NCI-H748 (cell line): ENCODE measurements around the gene C4orf33.
"Not testable (repeated sequence)": the region's sequence is repeated elsewhere in the genome, so short reads cannot be mapped to it uniquely, and the experiment has no call there.

ENCODE experiments used
- DNase-seq: peaks from one replicate; lab custom pipeline; 2025; ENCODE audit not compliant: unreplicated experiment; lab: John Stamatoyannopoulos, UW

Gene C4orf33, protein sequence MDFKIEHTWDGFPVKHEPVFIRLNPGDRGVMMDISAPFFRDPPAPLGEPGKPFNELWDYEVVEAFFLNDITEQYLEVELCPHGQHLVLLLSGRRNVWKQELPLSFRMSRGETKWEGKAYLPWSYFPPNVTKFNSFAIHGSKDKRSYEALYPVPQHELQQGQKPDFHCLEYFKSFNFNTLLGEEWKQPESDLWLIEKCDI

DNA sequence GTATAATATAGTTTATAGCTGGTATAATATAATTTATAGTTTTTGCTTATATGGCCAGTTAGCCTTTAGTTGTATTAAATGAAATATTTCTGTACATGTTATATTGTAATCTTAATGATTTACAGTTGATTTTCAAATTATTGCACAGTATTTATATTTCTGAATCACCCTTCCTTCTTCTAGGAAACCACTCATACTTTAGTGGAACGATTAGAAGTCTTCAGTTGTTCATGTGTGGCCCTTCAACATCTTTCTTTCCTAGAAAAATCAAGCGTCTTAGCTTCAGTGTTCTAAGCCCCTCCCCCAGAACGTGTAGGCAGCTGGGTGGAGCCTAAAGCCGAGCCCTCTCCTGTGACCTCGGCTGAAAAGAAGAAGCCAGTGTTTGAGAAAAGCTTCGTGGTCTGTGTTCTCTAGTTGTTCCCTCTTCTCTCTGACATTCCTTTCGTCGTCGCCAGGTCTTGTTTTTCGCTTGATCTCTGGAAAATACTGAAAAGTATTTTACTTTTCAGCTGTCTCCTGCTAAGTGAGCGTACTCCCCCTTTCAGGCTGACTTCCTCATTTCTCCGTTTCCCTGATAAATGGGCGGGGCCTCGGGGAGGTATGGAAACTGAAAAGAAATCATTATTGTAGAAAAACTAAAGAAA lies at the start of gene C4orf33:
Gene C4orf33 (plus strand): TSS at position 342 of the 644 bp plus-strand sequence. CDS start 6,459 bp downstream, outside the sequence.
- DNase-seq = peak; percentile 61

DNA sequence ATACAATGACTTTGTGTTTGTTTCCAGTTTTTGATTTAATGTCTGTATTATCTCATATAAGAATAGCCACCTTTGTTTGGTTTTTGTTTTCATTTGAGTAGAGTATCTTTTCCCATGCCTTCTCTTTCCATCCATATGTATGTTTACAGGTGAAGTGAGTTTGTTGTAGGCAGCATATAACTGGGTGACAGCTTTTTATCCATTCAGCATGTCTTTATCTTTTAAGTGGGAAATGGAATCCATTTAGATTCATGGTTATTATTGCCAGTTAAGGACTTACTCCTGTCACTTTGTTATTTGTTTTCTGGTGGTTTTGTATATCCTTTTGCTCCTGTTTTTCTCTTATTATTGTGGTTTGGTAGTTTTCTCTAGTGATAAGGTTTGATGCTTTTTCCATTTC lies 36.9 kb upstream of the C4orf33 start:
- DNase-seq = no peak

DNA sequence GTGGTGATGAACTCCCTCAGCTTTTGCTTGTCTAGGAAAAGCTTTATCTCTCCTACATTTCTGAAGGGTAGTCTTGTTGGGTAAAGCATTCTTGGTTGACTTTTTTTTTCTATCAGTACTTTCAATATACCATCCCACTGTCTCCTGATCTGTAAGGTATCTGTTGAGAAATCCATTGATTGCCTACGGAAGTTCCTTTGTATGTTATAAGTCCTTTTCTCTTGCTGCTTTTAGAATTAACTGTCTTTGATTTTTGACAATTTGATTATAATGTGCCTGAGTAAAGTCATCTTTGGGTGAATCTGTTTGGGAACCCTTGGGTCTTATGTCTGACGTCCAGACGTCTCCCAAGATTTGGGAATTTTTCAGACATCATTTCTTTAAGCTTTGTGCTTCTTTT lies 33.4 kb upstream of the C4orf33 start:
- DNase-seq = no peak

DNA sequence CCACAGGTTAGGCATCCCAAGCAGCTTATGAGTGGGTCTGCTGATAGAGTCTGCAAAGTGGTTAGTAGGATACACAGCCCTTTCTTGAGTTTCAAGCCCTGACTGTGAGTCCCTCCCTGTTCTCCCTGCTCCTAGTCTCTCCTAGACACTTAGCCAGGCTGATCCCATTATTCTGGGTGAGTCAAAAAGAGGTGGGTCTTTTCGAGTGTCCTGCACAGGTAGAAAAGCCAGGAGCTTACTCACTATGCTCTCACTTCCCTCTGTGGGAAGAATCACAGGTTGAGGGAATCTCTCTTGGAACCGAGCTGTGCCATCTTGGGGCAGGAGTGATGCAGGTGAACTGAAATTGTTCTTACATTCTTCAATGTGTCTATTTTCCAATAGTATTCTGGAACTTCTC lies 32.3 kb upstream of the C4orf33 start:
- no peak for DNase-seq

- DNase-seq = no peak
Measured at GRCh38 chr4:129064717-129065116, 31.2 kb upstream of the C4orf33 start.

- DNase-seq = not testable (repeated sequence)
Measured at GRCh38 chr4:129069537-129069936, 26.4 kb upstream of the C4orf33 start.

GRCh38 chr4:129077326-129077725 lies 18.6 kb upstream of the C4orf33 start:
- no peak for DNase-seq

DNA sequence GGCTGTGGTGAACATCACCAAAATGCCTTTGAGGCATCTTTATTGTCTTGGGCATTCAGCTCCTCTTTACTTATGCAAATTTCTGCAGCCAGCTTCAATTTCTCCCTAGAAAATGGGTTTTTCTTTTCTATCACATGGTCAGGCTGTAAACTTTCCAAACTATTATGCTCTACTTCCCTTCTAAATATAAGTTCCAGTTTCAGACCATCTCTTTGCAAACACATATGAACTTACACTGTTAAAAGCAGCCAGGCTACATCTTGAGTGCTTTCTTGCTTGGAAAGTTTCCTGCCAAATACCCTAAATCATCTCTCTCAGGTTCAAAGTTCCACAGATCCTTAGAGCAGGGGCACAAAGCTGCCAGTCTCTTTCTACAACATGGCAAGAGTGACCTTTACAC lies 15.8 kb upstream of the C4orf33 start:
- DNase-seq = no peak

DNA sequence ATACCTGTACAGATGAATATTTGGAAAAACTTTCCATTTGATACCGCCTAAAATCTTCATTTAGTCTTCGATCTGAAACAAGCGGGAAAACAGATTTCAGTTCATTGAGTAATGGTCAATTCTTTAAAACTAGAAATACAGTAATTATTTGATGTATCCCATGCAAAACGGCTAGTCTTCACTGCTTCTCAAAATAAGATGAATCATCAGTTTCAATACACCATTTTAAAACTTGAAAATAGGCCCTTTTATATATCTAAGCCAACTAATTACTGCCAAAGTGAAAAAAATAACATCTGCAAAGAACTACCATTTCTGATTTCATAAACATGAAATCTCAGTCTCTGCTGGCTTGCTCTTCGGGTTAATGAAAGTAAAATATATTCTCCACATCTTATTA lies 13.7 kb upstream of the C4orf33 start:
- DNase-seq = no peak

DNA sequence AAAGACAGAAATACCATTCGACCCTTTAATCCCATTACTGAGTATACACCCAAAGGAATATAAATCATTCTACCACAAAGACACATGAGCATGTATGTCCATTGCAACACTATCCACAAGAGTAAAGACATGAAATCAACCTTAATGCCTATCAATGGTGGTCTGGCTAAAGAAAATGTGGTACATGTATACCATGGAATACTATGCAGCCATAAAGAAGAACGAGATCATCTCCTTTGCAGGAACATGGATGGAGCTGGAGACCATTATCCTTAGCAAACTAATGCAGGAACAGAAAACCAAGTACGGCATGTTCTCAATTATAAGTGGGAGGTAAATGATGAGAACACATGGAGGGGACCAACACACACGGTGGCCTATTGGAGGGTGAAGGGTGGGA lies 10.5 kb upstream of the C4orf33 start:
- no peak for DNase-seq

GRCh38 chr4:129087516-129087915 lies 8.4 kb upstream of the C4orf33 start:
- no peak for DNase-seq

- DNase-seq = peak; percentile 27
Measured at GRCh38 chr4:129092631-129093190, 3.2 kb upstream of the C4orf33 start.

DNA sequence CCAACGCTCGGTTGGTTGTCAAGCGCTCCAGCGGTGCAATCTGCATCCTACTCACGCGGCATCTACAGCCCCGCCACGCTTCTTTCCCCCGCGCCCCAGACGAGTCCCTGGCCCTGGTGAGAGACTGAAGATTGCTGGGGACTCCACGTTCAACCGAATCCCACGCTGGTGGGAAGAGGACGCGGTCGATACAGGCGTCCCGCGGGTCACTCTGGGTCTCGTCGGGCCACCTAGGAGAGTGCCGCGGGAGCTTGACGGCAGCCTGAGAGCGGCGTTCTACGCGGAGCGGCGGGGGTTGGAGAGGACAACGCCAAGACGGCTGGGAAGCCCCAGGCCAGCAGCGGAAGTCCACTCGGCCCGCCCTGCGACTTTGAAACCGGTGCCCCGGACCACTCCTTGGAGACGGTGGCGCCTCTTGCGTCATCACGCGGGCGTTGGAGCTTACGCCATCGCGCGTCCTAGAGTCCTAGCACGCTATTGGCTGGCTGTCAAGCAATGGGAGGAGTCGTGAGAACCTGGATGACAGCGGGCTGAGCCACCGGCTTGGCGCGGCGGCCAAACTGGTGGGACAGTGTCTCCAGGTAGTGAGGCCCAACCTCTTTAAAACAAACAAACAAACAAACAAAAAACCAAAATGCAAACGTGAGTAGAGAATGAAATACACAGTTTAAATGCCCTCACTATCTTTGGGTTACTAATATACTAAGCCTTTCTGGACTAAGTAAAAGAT lies 2.6 kb upstream of the C4orf33 start, which contains the start of gene SCLT1:
Gene SCLT1 (minus strand): TSS at position 349 of the 730 bp plus-strand sequence. CDS start 436 bp downstream, outside the sequence.
- DNase-seq = peak; percentile 97

GRCh38 chr4:129094347-129094746 lies 1.6 kb upstream of the C4orf33 start:
- DNase-seq = no peak

DNA sequence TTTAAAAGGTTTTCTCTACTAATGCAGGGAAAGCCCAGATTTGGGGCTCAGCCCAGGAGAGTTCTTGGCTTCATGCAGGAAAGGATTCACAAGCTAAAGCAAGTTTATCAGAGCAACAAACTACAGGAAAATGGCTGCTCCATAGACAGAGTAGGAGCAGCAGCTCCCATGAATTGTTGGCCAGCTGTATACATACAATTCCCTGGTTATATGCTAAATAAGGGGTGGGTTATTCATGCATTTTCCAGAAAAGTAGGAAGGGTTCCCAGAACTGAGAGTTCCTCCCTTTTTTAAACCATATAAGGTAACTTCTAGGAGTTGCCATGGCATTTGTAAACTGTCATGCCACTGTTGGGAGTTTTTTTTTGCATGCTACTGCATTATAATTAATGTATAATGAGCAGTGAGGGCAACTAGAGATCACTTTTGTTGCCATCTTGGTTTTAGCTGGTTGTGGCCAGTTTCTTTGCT lies 2.6 kb downstream of the C4orf33 start:
- DNase-seq = no peak

DNA sequence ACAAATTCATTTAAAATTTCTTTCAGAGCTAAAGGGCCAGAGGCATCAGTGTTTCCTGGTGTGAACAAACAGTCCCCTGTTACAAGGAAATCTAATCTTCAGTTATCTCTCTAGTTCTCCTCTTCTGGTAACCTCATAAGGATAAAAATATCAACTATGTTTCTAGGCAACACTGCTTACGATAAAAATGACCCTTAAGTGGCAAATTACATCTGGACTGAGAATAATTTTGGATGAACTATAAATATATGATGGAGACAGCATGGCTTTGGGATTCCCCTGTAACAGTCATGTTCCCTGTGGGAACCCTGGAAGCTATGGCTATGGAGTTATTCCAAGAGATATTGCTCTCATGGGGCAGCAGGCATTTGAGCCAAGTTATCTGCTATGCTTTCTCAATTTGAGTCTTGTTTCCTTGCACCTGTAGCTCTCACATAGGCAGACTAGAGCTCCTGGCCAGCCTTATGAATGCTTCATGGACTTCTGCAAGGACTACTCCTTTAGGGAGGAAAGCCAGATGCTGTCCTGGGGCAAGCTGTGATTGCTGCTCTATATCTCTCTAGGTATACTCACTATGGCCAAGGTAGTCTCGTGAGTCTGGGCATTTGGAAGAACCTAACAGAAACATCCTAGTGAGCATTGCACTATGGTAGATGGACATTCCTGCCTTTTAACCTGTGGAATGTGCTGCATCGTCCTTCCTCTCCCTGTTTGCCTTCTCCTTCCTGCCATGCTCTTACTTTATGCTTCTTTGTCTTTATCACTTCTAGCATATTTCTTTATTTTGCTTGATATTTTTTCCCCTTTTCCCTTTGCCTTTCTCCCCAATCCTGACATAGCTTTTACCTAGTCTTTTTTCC lies 14.2 kb downstream of the C4orf33 start:
- DNase-seq = no peak

DNA sequence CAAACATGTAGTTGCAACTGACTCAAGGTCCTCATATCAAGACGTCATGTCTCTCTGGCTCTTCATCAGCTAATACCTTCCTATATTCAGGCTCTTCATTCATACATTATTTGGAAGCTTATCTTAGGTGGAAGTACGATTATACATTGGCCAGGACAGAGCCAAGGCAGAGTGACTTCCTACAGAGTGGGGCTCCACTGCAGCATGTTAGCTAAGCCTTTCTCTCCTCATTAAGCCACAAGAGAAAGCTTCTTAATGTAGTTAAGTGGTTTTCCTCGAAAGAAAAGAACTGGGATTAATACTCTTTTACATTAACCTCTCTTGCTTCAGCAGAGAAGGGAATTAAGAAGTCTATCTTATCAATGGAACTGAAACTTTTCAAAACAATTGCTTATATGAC lies 15.0 kb downstream of the C4orf33 start:
- DNase-seq = no peak

DNA sequence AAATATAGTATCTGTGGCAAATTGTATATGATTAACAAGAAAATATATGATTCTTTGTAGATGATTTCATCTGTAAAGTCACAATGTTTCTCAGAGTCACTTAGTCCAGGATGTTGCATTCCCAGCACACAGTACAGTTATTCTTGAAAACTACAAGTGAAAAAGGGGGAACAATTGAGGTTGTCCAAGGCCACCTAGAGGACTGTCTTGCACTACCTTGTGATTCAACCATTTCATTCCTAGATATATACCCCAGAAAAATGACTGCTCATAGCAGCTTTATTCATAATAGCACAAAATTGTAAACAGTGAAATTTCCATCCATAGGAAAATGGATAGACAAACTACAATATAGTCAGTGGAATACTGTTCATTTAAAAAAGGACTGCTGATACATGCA lies 16.0 kb downstream of the C4orf33 start:
- no peak for DNase-seq

- DNase-seq = no peak
Measured at GRCh38 chr4:129113434-129113833, 17.5 kb downstream of the C4orf33 start.

GRCh38 chr4:129113919-129114318 lies 18.0 kb downstream of the C4orf33 start:
- DNase-seq = no peak

DNA sequence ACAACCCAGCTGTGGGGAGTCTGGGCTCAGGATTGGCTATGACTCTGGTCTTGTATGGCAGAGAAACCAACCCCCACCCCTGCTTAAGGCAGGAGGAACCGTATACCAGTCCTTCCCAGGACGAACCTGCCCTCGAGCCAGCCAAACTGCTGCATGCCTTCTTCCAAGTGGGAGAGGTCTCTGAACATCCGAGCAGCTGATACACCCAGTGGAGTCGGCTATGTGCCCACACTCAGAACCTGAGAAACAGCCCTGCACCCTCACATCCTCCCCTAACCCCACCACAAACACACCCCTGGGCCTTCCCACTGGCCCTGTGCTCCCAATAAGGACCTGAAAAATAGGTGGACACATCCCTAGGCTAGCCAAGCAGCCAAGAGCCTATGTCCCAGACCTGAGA lies 21.8 kb downstream of the C4orf33 start:
- no peak for DNase-seq
